ENCODE results near the gene YEATS2.

GRCh38 chr3:183797996-183798395, 100.4 kb downstream of the YEATS2 start:
- TF ChIP-seq CTCF (IDR thresholded peaks at IDR 0.05 in 2 of 3, conservative IDR thresholded peaks at IDR 0.05 in 1 of 3; ENCODE audit: borderline replicate concordance in 1 of 3, insufficient read depth in 1 of 3, low read depth in 2 of 3, low read length in 2 of 3) (no peak), SIN3A (IDR thresholded peaks at IDR 0.05; ENCODE audit: low read depth) (no peak), EZH2phosphoT487 (IDR thresholded peaks at IDR 0.05; ENCODE audit: borderline replicate concordance) (no peak), MAX (IDR thresholded peaks at IDR 0.05) (no peak)
- TF ChIP-seq, protein P1, sequence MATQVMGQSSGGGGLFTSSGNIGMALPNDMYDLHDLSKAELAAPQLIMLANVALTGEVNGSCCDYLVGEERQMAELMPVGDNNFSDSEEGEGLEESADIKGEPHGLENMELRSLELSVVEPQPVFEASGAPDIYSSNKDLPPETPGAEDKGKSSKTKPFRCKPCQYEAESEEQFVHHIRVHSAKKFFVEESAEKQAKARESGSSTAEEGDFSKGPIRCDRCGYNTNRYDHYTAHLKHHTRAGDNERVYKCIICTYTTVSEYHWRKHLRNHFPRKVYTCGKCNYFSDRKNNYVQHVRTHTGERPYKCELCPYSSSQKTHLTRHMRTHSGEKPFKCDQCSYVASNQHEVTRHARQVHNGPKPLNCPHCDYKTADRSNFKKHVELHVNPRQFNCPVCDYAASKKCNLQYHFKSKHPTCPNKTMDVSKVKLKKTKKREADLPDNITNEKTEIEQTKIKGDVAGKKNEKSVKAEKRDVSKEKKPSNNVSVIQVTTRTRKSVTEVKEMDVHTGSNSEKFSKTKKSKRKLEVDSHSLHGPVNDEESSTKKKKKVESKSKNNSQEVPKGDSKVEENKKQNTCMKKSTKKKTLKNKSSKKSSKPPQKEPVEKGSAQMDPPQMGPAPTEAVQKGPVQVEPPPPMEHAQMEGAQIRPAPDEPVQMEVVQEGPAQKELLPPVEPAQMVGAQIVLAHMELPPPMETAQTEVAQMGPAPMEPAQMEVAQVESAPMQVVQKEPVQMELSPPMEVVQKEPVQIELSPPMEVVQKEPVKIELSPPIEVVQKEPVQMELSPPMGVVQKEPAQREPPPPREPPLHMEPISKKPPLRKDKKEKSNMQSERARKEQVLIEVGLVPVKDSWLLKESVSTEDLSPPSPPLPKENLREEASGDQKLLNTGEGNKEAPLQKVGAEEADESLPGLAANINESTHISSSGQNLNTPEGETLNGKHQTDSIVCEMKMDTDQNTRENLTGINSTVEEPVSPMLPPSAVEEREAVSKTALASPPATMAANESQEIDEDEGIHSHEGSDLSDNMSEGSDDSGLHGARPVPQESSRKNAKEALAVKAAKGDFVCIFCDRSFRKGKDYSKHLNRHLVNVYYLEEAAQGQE (IDR thresholded peaks at IDR 0.05; ENCODE audit: low read depth): no peak

All from HCT116 (cell line).